HL-60 (cell line): ENCODE results near the gene PRDM8.

Experiments
- DNase-seq, 2 experiments: peaks; one replicate each; pipeline ENCODE4 v3.0.0-alpha.2; 2010 to 2020; ENCODE audit warnings: low read depth in 1 of 2, low spot score in 1 of 2
- H3K27ac ChIP-seq: fragments of 250-450 bp; sonication (Bioruptor Pico); replicated peaks from 2 replicates; pipeline ENCODE4 v1.5.1; 2020; ENCODE audit warnings: mild to moderate bottlenecking, moderate library complexity
- H3K27me3 ChIP-seq: fragments of 250-450 bp; sonication (Bioruptor Pico); 2 replicates; pipeline ENCODE4 v1.5.1; 2021; ENCODE audit warnings: mild to moderate bottlenecking, moderate library complexity; ENCODE audit not compliant: insufficient read depth, poor library complexity, severe bottlenecking
- H3K4me3 ChIP-seq: replicated peaks from 2 replicates; pipeline ENCODE4 v1.5.1; 2011; ENCODE audit warnings: mild to moderate bottlenecking, control low read depth, low read length; ENCODE audit not compliant: insufficient read depth
- GABPA ChIP-seq: IDR thresholded peaks from 2 replicates; pipeline ENCODE4 v1.6.1; 2012; ENCODE audit warnings: low read depth
- POLR2AphosphoS5 ChIP-seq: IDR thresholded peaks from 2 replicates; pipeline ENCODE4 v1.6.1; 2012; ENCODE audit warnings: low read depth
- SPI1 ChIP-seq: IDR thresholded peaks from 2 replicates; pipeline ENCODE4 v1.6.1; 2012; ENCODE audit warnings: low read depth, mild to moderate bottlenecking, borderline replicate concordance
- TF ChIP-seq, protein P1 (sequence below): IDR thresholded peaks from one replicate; pipeline ENCODE4 v1.5.1; 2011; ENCODE audit warnings: low read length, control low read depth, inconsistent platforms; ENCODE audit not compliant: insufficient read depth
- TF ChIP-seq, protein P2 (sequence below): IDR thresholded peaks from 2 replicates; pipeline ENCODE4 v1.6.1; 2012; ENCODE audit warnings: low read depth; ENCODE audit not compliant: insufficient replicate concordance

Gene PRDM8

DNA sequence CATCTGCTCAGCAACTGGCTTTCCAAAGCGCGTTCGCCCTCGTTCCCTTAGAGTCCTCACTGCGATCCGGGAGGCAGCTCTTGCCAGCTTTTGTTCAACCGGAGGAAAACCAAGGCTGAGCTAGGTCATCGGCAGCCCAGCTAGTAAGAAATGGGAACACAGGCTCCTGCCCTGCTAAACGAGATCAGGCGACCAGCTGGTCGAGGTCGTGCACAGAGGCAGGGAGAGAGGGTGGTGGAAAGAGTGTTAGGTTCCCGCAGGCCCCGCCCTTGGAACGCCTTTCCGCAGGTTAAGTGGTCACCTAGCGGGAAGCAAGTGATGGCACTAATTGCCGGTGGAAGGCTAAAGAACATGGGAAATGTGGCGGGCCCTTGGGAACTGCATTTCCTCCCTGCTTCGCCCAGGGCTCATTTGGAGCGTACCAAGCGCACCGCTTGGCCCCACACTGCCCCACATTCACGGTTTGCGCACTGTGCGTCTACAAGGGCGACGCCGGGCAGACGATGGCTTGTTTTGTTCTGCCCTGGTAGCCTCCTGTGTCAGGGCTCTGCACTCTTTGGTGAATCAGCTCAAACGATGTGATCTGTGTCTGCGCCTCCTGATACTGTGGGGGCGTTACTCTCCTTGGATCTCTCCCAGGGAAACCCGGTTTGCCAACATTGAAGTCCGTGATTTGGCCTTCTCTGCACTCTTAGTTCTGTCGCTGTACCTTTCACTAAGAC lies 7.2 kb upstream of the PRDM8 start:
- TF ChIP-seq POLR2AphosphoS5 (no peak), SPI1 (no peak), GABPA (no peak)
- TF ChIP-seq, protein P1, sequence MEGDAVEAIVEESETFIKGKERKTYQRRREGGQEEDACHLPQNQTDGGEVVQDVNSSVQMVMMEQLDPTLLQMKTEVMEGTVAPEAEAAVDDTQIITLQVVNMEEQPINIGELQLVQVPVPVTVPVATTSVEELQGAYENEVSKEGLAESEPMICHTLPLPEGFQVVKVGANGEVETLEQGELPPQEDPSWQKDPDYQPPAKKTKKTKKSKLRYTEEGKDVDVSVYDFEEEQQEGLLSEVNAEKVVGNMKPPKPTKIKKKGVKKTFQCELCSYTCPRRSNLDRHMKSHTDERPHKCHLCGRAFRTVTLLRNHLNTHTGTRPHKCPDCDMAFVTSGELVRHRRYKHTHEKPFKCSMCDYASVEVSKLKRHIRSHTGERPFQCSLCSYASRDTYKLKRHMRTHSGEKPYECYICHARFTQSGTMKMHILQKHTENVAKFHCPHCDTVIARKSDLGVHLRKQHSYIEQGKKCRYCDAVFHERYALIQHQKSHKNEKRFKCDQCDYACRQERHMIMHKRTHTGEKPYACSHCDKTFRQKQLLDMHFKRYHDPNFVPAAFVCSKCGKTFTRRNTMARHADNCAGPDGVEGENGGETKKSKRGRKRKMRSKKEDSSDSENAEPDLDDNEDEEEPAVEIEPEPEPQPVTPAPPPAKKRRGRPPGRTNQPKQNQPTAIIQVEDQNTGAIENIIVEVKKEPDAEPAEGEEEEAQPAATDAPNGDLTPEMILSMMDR = no peak
- no peak for DNase-seq
- Histone ChIP-seq H3K4me3 (no peak overlapping the region), H3K27ac (no peak overlapping the region), H3K27me3 (peaks cover 20% of the 10 kb centered on the region)

DNA sequence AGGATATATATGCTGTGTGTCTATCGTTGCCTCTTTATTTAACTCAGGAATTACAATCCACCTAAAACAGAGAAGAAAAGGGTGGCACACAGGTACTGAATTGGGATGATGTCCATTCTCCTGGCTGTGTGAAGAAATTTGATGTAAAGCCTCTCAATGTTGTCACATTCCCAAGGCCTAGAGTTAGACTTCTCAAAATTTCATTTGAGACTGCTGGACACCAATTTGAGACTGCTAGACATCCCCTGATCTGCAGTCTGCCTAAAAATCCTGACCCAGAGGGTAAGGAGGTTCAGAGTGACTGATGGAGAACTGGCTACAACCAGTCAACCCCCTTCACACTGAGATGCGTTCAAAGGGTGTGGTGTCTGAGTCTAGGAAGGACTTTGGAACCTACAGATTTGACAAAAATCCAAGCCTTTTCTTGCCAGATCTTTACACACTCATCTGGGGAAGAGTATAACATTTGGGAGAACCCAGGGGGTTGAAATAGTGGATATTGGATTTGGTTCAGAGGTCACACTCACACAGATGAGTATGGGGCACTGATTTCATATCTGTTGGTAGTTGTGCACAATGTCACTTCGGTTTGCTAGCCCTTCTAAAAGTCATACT lies 4.9 kb upstream of the PRDM8 start:
- TF ChIP-seq SPI1 (no peak), POLR2AphosphoS5 (no peak), GABPA (no peak)
- TF ChIP-seq, protein P1 = no peak
- TF ChIP-seq, protein P2, sequence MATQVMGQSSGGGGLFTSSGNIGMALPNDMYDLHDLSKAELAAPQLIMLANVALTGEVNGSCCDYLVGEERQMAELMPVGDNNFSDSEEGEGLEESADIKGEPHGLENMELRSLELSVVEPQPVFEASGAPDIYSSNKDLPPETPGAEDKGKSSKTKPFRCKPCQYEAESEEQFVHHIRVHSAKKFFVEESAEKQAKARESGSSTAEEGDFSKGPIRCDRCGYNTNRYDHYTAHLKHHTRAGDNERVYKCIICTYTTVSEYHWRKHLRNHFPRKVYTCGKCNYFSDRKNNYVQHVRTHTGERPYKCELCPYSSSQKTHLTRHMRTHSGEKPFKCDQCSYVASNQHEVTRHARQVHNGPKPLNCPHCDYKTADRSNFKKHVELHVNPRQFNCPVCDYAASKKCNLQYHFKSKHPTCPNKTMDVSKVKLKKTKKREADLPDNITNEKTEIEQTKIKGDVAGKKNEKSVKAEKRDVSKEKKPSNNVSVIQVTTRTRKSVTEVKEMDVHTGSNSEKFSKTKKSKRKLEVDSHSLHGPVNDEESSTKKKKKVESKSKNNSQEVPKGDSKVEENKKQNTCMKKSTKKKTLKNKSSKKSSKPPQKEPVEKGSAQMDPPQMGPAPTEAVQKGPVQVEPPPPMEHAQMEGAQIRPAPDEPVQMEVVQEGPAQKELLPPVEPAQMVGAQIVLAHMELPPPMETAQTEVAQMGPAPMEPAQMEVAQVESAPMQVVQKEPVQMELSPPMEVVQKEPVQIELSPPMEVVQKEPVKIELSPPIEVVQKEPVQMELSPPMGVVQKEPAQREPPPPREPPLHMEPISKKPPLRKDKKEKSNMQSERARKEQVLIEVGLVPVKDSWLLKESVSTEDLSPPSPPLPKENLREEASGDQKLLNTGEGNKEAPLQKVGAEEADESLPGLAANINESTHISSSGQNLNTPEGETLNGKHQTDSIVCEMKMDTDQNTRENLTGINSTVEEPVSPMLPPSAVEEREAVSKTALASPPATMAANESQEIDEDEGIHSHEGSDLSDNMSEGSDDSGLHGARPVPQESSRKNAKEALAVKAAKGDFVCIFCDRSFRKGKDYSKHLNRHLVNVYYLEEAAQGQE = no peak
- Histone ChIP-seq H3K27ac (no peak overlapping the region), H3K4me3 (no peak overlapping the region), H3K27me3 (peaks cover 14% of the 10 kb centered on the region)
- no peak for DNase-seq

- peaks cover 18% of the 10 kb centered on the region for H3K27me3 ChIP-seq
- no peak overlapping the region for H3K4me3 ChIP-seq
- no peak for DNase-seq
- TF ChIP-seq GABPA (no peak), SPI1 (no peak), POLR2AphosphoS5 (no peak)
- TF ChIP-seq, protein P1 = no peak
- TF ChIP-seq, protein P2 = no peak
- H3K27ac ChIP-seq = no peak overlapping the region
Observed at GRCh38 chr4:80192937-80193336, 4.4 kb upstream of the PRDM8 start.
